ENCODE results near the gene DYNLT3. TPM values are rescaled to one million over a fixed set of nuclear protein-coding genes. Genes with fewer than 3 reads are reported as not detected.

The DYNLT3 gene
- total RNA-seq, 3 donors from 2014 or later (not counting 1 experiment from before 2014, with no cell fraction given), result 18.1 to 25.0 (median 18.4) TPM

DNA sequence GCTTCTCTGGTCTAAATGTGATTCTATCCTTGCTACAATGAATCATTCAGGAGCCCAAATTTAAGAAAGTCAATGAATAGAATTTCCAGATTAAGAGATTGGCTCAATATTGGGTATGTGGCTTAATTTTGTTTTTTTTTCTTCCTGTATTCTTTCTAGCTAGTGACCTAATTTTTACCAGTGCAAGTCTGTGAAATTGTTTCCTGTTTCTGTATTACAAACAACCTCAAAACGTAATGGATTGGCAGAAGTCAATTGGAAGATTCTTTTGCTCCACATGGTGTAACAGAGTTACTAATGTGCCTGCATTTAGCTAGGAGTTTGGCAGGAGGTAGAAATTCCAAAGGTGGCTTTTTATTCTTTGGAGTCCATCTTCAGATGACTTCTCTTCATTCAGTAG is 17.6 kb downstream of the DYNLT3 start:
- no peaks in the 10 kb centered on the region for H3K9me3 Mint-ChIP-seq
- Histone ChIP-seq H3K4me1 (ENCODE audit: control insufficient read depth, insufficient read depth, low read length) (peaks cover 4% of the 10 kb centered on the region), H3K9me3 (ENCODE audit: control insufficient read depth, insufficient read depth, low read length) (no peaks in the 10 kb centered on the region), H3K4me3 (ENCODE audit: low read length) (no peak overlapping the region), H3K27ac (ENCODE audit: low read length) (no peak overlapping the region), H3K27me3 (ENCODE audit: control insufficient read depth, insufficient read depth, low read length) (no peaks in the 10 kb centered on the region), H3K36me3 (ENCODE audit: control insufficient read depth, insufficient read depth, low read length) (no peaks in the 10 kb centered on the region)
- peaks cover 6 to 12% of the 10 kb centered on the region in 2 donors for H3K4me1 Mint-ChIP-seq
- intact Hi-C loops (cut with micrococcal nuclease), result loop anchor here (10.0 kb wide), 1 partner anchor 325 kb away; no protein-coding TSS in a partner anchor
- H3K36me3 Mint-ChIP-seq, result no peaks in the 10 kb centered on the region
- no CpG with 5 or more reads among the region's 1 CpG for WGBS (ENCODE audit: insufficient coverage)
- TF ChIP-seq, protein P1, sequence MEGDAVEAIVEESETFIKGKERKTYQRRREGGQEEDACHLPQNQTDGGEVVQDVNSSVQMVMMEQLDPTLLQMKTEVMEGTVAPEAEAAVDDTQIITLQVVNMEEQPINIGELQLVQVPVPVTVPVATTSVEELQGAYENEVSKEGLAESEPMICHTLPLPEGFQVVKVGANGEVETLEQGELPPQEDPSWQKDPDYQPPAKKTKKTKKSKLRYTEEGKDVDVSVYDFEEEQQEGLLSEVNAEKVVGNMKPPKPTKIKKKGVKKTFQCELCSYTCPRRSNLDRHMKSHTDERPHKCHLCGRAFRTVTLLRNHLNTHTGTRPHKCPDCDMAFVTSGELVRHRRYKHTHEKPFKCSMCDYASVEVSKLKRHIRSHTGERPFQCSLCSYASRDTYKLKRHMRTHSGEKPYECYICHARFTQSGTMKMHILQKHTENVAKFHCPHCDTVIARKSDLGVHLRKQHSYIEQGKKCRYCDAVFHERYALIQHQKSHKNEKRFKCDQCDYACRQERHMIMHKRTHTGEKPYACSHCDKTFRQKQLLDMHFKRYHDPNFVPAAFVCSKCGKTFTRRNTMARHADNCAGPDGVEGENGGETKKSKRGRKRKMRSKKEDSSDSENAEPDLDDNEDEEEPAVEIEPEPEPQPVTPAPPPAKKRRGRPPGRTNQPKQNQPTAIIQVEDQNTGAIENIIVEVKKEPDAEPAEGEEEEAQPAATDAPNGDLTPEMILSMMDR (IDR thresholded peaks at IDR 0.05), result no peak
- DNase-seq (no peak), ATAC-seq (no peak)
- H3K27me3 Mint-ChIP-seq (ENCODE audit: low read depth in 2 of 2), result peaks cover 0 to 7% of the 10 kb centered on the region in 2 donors
- no peak overlapping the region for H3K4me3 Mint-ChIP-seq
- no peak overlapping the region for H3K27ac Mint-ChIP-seq

DNA sequence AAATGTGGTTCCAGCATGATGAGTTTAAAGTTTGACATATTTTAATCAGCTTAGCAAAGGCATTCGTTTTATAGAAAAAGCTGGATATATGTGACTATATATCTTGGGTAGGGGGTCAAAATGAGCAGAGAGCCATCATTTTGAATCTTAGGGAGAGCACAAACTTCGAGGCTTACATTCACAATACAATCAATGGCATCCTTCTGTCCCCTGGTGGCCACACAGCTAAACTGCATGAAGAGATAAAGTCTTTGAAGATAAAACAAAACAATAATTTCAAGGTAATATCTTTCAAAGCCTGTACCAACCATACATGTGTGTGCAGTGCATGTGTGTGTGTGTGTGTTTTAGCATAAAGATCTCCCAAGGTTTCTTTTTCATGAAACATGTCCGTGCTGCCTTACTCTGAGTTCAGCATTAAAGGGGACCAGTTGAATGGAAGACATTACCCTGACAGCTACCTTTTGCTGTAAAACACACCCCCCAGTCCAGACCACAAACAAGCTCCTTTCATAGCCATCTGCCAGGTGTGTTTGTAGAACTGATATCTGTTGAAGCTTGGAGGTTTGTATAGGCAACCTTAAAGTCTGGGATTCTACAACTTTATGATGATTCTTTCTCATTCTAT is 22.0 kb downstream of the DYNLT3 start:
- Histone ChIP-seq H3K9me3 (ENCODE audit: control insufficient read depth, insufficient read depth, low read length) (no peaks in the 10 kb centered on the region), H3K4me1 (ENCODE audit: control insufficient read depth, insufficient read depth, low read length) (peaks cover 8% of the 10 kb centered on the region), H3K27me3 (ENCODE audit: control insufficient read depth, insufficient read depth, low read length) (no peaks in the 10 kb centered on the region), H3K4me3 (ENCODE audit: low read length) (no peak overlapping the region), H3K27ac (ENCODE audit: low read length) (no peak overlapping the region), H3K36me3 (ENCODE audit: control insufficient read depth, insufficient read depth, low read length) (no peaks in the 10 kb centered on the region)
- Mint-ChIP-seq H3K4me3 (no peak overlapping the region), H3K27ac (peak overlapping the region in 1 of 2 donors; percentile 1), H3K36me3 (no peaks in the 10 kb centered on the region), H3K27me3 (ENCODE audit: low read depth in 2 of 2) (peaks cover 0 to 6% of the 10 kb centered on the region in 2 donors), H3K9me3 (no peaks in the 10 kb centered on the region), H3K4me1 (peaks cover 14 to 15% of the 10 kb centered on the region in 2 donors)
- ATAC-seq, result peak; percentile 62 to 88 (median 81)
- peak; percentile 30 to 78 for DNase-seq
- 6% methylated on average over 3 of the region's 3 CpGs for WGBS (ENCODE audit: insufficient coverage)
- TF ChIP-seq, protein P1 (IDR thresholded peaks at IDR 0.05), result peak; percentile 85
- intact Hi-C loops (cut with micrococcal nuclease), result loop anchor here (1.0 to 10.0 kb wide), 2 partner anchors 80 to 321 kb away; no protein-coding TSS in a partner anchor

GRCh38 chrX:37824491-37825214 is 22.7 kb downstream of the DYNLT3 start:
- Mint-ChIP-seq H3K27ac (peak overlapping the region in 1 of 2 donors; percentile 1), H3K9me3 (no peaks in the 10 kb centered on the region), H3K4me3 (no peak overlapping the region), H3K27me3 (ENCODE audit: low read depth in 2 of 2) (no peaks in the 10 kb centered on the region), H3K4me1 (peaks cover 11 to 14% of the 10 kb centered on the region in 2 donors), H3K36me3 (no peaks in the 10 kb centered on the region)
- DNase-seq, result no peak
- Histone ChIP-seq H3K9me3 (ENCODE audit: control insufficient read depth, insufficient read depth, low read length) (no peaks in the 10 kb centered on the region), H3K4me3 (ENCODE audit: low read length) (no peak overlapping the region), H3K4me1 (ENCODE audit: control insufficient read depth, insufficient read depth, low read length) (peaks cover 8% of the 10 kb centered on the region), H3K27me3 (ENCODE audit: control insufficient read depth, insufficient read depth, low read length) (no peaks in the 10 kb centered on the region), H3K27ac (ENCODE audit: low read length) (no peak overlapping the region), H3K36me3 (ENCODE audit: control insufficient read depth, insufficient read depth, low read length) (no peaks in the 10 kb centered on the region)
- ATAC-seq, result no peak
- intact Hi-C loops (cut with micrococcal nuclease), result loop anchor here (1.0 to 10.0 kb wide), 2 partner anchors 79 to 320 kb away; no protein-coding TSS in a partner anchor
- TF ChIP-seq, protein P1 (IDR thresholded peaks at IDR 0.05), result no peak
- 100% methylated on average over 1 of the region's 1 CpG for WGBS (ENCODE audit: insufficient coverage)

Measured in natural killer cell (primary cell).